HG03025 (cell line): ENCODE data around the gene ZNF48.

Experiments
- ATAC-seq: cut with Tn5 transposase; IDR thresholded peaks from one replicate; pipeline ENCODE4 v1.9.1; 2021; ENCODE audit warnings: mild to moderate bottlenecking, moderate library complexity; ENCODE audit not compliant: unreplicated experiment, low FRiP score

The ZNF48 gene

GRCh38 chr16:30434852-30435251 is 39.6 kb downstream of the ZNF48 start:
- no peak for ATAC-seq

DNA sequence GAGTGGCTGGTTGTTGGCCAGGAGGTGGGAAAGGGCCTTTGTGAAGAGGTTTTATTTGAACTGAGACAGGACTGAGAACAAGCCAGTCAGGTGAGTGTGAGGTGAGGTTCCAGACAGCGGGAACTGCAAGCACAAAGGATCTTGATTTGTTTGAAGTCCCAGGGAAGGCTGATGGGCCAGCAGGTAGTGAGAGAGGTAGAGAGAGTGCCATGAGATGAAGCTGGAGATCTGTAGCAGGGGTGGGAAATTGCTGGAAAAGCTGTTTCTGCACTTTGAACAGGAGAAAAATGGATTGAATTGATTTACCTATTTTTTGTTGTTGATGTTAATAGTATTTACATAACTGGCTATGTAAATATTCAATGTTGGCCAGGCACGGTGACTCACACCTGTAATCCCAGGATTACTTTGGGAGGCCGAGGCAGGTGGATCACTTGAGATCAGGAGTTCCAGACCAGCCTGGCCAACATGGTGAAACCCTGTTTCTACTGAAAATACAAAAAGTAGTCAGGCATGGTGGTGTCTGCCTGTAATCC is 42.4 kb downstream of the ZNF48 start:
- no peak for ATAC-seq

GRCh38 chr16:30438835-30439234 is 43.6 kb downstream of the ZNF48 start:
- ATAC-seq = no peak

GRCh38 chr16:30439720-30440348 is 44.6 kb downstream of the ZNF48 start:
- ATAC-seq = no peak

GRCh38 chr16:30443631-30444030 is 48.4 kb downstream of the ZNF48 start:
- no peak for ATAC-seq

- ATAC-seq = peak; percentile 16
These were observed 49.3 kb downstream of the ZNF48 start for GRCh38 chr16:30444231-30445148.

- ATAC-seq = no peak
These were observed 49.9 kb downstream of the ZNF48 start for GRCh38 chr16:30445149-30445407.

- peak; percentile 70 for ATAC-seq
These were observed 50.4 kb downstream of the ZNF48 start, which contains the start of gene SEPHS2 for GRCh38 chr16:30445408-30446202. Gene SEPHS2 (minus strand): TSS chr16:30445874. CDS start chr16:30445727, 147 bp downstream.

GRCh38 chr16:30446203-30446595 is 51.0 kb downstream of the ZNF48 start:
- ATAC-seq = no peak

- no peak for ATAC-seq
These were observed 52.4 kb downstream of the ZNF48 start for GRCh38 chr16:30447512-30448226.

- ATAC-seq = no peak
These were observed 53.9 kb downstream of the ZNF48 start for GRCh38 chr16:30449116-30449435.
